Fibroblast of lung (primary cell): ENCODE measurements around the gene CTBP1. TPM values are rescaled to one million over a fixed set of nuclear protein-coding genes. Genes with fewer than 3 reads are reported as not detected.

Source experiments
- DNase-seq, 2 donors: peaks; one replicate each; pipeline versions ENCODE4 v3.0.0 to v3.0.0-alpha.2; 2010; ENCODE audit warnings: low read depth in 2 of 2
- H2AFZ ChIP-seq: 2 replicates; pipeline ENCODE4 v1.5.1; 2012; ENCODE audit warnings: low read length, control low read depth, inconsistent platforms
- H3K27ac ChIP-seq: 2 replicates; pipeline ENCODE4 v1.5.1; 2011; ENCODE audit warnings: low read length, control low read depth; ENCODE audit not compliant: insufficient read depth
- H3K27me3 ChIP-seq: 2 replicates; pipeline ENCODE4 v1.5.1; 2011; ENCODE audit warnings: mild to moderate bottlenecking, low read length; ENCODE audit not compliant: control insufficient read depth, insufficient read depth
- H3K36me3 ChIP-seq: 2 replicates; pipeline ENCODE4 v1.5.1; 2011; ENCODE audit warnings: low read length; ENCODE audit not compliant: control insufficient read depth, insufficient read depth
- H3K4me1 ChIP-seq: 2 replicates; pipeline ENCODE4 v1.5.1; 2011; ENCODE audit warnings: low read length; ENCODE audit not compliant: control insufficient read depth, insufficient read depth; ENCODE audit errors: extremely low read depth
- H3K4me2 ChIP-seq: 2 replicates; pipeline ENCODE4 v1.5.1; 2011; ENCODE audit warnings: low read length, control low read depth; ENCODE audit not compliant: insufficient read depth; ENCODE audit errors: extremely low read depth
- H3K4me3 ChIP-seq, 4 experiments: fragments of 200-600 bp in 1 of 4; sonication (generic) in 1 of 4; replicated peaks in 1 of 4; 2 replicates each; pipeline ENCODE4 v1.5.1; 2011 to 2016; ENCODE audit warnings: low read length in 4 of 4, low read depth in 3 of 4, mild to moderate bottlenecking in 3 of 4, control low read depth in 2 of 4, inconsistent platforms in 1 of 4, mixed read lengths in 1 of 4; ENCODE audit not compliant: insufficient read depth in 1 of 4; ENCODE audit errors: control extremely low read depth in 1 of 4
- H3K79me2 ChIP-seq: 2 replicates; pipeline ENCODE4 v1.5.1; 2012; ENCODE audit warnings: mild to moderate bottlenecking, low read length, inconsistent platforms; ENCODE audit not compliant: control insufficient read depth, insufficient read depth
- H3K9ac ChIP-seq: 2 replicates; pipeline ENCODE4 v1.5.1; 2011; ENCODE audit warnings: mild to moderate bottlenecking, low read length, control low read depth; ENCODE audit not compliant: insufficient read depth
- H3K9me3 ChIP-seq: 2 replicates; pipeline ENCODE4 v1.5.1; 2012; ENCODE audit warnings: low read depth, low read length; ENCODE audit not compliant: control insufficient read depth, insufficient read depth
- H4K20me1 ChIP-seq: 2 replicates; pipeline ENCODE4 v1.5.1; 2011; ENCODE audit warnings: low read length; ENCODE audit not compliant: control insufficient read depth, insufficient read depth; ENCODE audit errors: extremely low read depth
- CTCF ChIP-seq, 2 donors: IDR thresholded peaks in 1 of 2; conservative IDR thresholded peaks in 1 of 2; 1 replicate in 1 of 2; 2 replicates in 1 of 2; pipeline ENCODE4 v1.5.1; 2011 to 2012; ENCODE audit warnings: low read length in 2 of 2, control low read depth in 1 of 2, inconsistent platforms in 1 of 2, low read depth in 1 of 2, mild to moderate bottlenecking in 1 of 2
- EZH2 ChIP-seq: IDR thresholded peaks from 2 replicates; pipeline ENCODE4 v1.5.1; 2012; ENCODE audit warnings: low read length, control low read depth, mild to moderate bottlenecking; ENCODE audit errors: missing control alignments
- polyA plus RNA-seq, 2 donors: library from polyadenylated mRNA; depleted of rRNA in 1 of 2; stranded (reverse) in 1 of 2; unstranded in 1 of 2; fragments of >200 nt; gene quantifications; 2 replicates each; pipeline ENCODE4 v1.2.1, GENCODE V29; 2011 to 2012; ENCODE audit warnings: missing spikeins in 1 of 2
- total RNA-seq: library from RNA; depleted of rRNA; stranded (reverse); fragments of >200 nt; gene quantifications from 2 replicates; pipeline ENCODE4 v1.2.1, GENCODE V29; 2014

The CTBP1 gene
- total and polyA plus RNA-seq, 2 donors (not counting 1 experiment from before 2014, with no cell fraction given) = 78.2 to 249 TPM

- TF ChIP-seq CTCF (conservative IDR thresholded peaks at IDR 0.05 in 1 of 2, IDR thresholded peaks at IDR 0.05 in 1 of 2; ENCODE audit: low read depth in 1 of 2, low read length in 2 of 2) = no peak
- no peak for TF ChIP-seq EZH2
- no peak overlapping the region for H3K4me3 ChIP-seq
- H4K20me1 ChIP-seq = no peaks in the 10 kb centered on the region
- H3K9ac ChIP-seq = no peak overlapping the region
- H3K4me1 ChIP-seq = peaks cover 10% of the 10 kb centered on the region
- no peak overlapping the region for H3K27ac ChIP-seq
- H2AFZ ChIP-seq = no peak overlapping the region
- no peaks in the 10 kb centered on the region for H3K27me3 ChIP-seq
- no peak overlapping the region for H3K4me2 ChIP-seq
- no peak for DNase-seq
- H3K9me3 ChIP-seq = no peaks in the 10 kb centered on the region
- peaks cover 15% of the 10 kb centered on the region for H3K36me3 ChIP-seq
- no peaks in the 10 kb centered on the region for H3K79me2 ChIP-seq
Measured at GRCh38 chr4:1164040-1164439, 84.9 kb downstream of the CTBP1 start.

Other genes with a start within 250 kb of the CTBP1 start
- gene FGFRL1, start 237.5 kb downstream of the CTBP1 start, total RNA-seq = 5.6 and 6.1 TPM in 2 replicates
- 10.0 and 21.2 TPM in 2 replicates for gene FGFRL1, start 237.5 kb downstream of the CTBP1 start, polyA plus RNA-seq
- gene RNF212, start 135.6 kb downstream of the CTBP1 start, total RNA-seq = 0.66 and 2.6 TPM in 2 replicates
- gene RNF212, start 135.6 kb downstream of the CTBP1 start, polyA plus RNA-seq = 1.2 and 1.6 TPM in 2 replicates
- gene SPON2, start 76.5 kb downstream of the CTBP1 start, total RNA-seq = 261 and 367 TPM in 2 replicates
- gene SPON2, start 76.5 kb downstream of the CTBP1 start, polyA plus RNA-seq = 179 and 189 TPM in 2 replicates
- gene MAEA, start 40.8 kb upstream of the CTBP1 start, total RNA-seq = 37.2 and 44.3 TPM in 2 replicates
- 53.8 and 59.5 TPM in 2 replicates for gene MAEA, start 40.8 kb upstream of the CTBP1 start, polyA plus RNA-seq
- gene UVSSA, start 98.1 kb upstream of the CTBP1 start, total RNA-seq = 4.6 and 7.6 TPM in 2 replicates
- gene UVSSA, start 98.1 kb upstream of the CTBP1 start, polyA plus RNA-seq = 4.0 and 4.6 TPM in 2 replicates
- gene NKX1-1, start 157.3 kb upstream of the CTBP1 start, total RNA-seq = not detected in 2 replicates
- gene NKX1-1, start 157.3 kb upstream of the CTBP1 start, polyA plus RNA-seq = not detected in 2 replicates